HG03097 (cell line): ENCODE data around the gene FOXO3.

Experiments used
- ATAC-seq: cut with Tn5 transposase; IDR thresholded peaks from one replicate; pipeline ENCODE4 v1.9.1; 2021; ENCODE audit not compliant: unreplicated experiment, low FRiP score

FOXO3 gene

DNA sequence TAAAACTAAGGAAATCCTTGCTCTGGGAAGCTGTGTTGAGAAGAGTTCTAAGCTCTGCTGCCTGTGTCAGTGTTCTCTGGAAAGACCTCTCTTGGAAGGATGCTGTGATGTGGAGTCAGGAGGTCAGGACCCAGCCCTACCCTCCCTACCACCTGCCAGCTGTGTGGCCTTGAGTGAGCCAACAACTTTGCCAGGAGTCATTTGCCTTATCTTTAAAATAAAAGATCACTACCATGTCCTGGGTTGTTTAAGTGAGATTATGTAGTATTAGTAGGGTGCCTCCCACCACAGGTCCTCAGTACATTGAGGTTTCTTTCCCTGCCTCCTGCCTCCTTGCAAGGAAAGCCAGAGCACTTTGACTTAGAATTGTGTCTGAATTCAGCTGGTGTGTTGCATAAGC is 64.9 kb downstream of the FOXO3 start:
- no peak for ATAC-seq

DNA sequence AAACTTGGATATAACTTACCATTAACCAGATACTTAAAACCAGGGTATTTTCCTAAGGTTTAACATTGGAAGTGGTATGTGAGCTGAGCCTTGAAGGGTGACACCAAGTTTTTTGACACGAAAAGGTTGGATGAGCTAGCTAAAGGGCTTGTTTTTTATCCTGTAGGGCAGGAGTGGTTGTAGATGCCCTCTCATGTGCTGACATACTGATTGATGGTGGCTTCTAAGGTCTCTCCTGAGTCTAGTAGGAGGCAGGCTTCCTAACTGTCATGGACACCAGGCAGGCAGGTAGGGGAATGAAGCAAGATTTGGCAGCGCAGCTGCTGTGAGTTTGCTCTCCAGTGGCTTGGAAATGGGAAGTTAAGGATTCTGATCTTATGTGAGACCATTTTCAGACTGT is 66.1 kb downstream of the FOXO3 start:
- no peak for ATAC-seq

DNA sequence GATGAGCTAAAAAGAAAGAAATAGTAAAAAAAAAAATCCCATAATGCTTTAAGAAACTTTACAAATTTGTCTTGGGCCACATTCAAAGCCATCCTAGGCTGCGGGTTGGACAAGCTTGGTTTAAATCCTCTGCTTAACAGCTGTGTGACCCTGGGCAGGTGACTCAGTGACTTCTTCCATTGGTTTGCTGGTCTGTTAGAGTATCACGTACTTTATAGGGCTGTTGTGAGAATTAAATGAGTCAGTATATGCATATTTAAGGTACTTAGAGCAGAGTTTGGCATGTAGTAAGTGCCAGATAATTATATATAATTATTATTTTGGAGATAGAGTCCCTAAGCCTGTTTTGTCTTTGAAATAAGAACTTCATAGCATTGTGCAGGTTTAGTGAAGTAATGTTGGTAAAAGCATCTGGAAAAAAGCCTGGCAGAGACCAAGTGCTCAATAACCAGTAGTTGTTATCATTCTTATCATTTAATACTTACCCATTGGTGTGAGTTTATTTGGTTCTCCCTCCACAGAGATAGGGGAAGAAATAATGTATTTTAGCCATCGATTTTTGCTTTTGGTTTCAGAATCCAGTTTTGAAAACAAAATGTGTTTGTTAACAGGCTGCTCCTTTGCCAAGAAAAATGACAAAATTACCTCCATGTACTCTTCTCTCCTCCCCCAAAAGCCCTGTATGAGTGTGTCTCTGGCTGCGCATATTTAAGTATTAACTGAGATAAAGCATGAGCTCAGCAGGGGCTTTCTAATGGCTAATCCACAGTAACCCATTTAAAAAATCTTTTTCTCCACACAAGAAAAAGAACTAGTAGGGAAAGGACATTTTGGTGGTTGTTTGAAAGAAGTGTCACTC is 67.2 kb downstream of the FOXO3 start:
- ATAC-seq: no peak

DNA sequence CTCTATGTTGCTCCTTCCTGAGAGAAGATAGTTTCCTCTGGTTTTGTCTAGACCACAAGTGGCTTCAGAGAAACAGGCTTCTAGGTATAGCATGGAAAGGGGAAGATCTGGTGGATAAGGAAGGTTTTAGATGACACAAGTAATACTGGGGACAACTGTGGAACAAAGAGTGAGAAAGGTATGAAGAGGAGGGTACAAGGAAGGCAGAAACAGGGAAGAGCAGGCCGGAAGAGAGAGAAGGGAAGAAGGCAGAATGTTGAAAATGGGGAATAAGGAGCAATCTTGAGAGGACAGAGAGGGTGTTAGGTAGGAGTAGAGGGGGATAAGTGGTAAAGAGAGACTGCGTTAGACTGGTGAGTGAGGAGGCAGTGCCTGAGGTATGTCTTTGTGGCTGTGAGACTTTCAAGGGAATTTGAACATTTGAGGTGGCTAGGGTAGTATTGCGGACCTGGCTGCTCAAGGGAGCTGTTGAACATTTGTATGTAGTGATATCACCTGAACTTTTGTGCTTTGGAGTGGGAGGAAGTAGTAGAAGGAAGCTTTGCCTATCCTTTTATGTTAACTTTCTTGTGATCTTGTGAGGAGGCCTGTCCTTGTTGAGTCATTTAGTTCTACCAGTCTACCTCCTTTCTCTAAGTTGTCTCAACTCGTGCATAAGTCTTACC is 69.5 kb downstream of the FOXO3 start:
- ATAC-seq: no peak

DNA sequence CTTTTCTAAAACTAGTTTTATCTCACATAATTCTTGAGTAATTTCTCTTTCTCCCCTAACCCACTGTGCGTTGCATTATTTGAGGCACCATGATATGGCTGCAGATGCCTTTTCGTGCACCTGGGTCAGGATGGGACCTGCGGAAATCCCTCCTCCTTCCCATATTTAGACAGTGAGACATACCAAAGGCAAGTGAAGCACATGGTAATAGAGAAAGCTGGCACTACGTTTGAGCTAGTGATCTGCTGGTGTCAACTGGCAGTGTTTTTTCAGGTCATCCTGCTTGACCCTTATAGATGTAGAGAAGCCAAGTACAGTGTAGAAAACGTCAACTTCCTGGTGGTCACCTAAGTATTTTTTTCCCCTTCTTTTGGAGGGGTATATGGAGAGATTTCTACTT is 71.7 kb downstream of the FOXO3 start:
- no peak for ATAC-seq

DNA sequence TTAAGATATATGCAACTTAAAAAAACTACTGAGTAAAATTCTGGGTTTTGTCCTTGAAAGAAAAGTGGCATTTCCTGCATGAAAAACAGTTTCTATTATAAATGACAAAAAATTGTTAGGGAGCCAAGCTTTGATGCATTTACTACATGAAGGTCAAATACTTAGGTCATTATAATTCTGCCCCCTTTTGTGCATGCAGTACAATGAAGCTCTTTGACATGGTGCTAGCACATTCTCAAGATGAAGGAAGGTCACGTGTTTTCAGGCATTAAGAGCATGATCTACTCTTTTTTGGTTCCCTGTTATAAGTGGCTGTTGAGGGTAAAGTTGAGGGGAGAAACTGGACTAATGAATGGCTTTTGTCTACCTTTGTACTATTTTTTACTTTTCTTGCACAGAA is 72.7 kb downstream of the FOXO3 start:
- ATAC-seq: no peak

DNA sequence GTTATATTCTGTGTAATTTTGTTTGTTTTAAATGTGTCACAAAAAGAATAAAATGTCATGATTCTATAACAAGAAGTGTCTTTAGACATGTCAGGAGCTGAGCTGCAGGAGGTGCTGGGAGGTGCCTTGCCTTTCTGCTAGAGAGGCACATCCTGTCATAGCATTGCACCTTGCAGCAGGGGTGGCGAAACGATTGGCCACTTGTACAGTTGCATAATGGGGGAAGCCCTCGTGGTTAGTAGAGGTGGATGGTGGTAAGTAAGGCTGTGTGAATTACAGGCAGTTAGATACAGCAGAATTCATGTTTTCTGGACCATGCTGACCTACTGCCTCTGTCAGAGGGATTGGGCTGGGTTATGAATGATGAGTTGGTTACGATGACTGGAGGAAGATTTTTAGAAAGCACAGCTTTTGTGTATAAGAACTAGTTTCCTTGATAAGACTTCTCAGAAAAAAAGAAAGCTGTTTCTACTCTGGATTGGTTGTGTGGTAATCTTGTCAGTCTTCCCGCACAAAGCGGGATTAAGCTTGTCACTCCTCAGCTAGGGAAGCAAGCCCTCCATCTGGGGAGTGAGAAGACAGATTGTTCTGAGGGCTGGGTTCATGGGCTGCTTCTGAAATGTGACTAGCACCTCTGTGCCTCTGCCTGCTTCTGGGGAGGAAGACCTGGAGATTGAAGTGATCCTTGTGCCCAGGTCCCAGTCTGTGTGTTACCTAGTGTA is 74.9 kb downstream of the FOXO3 start:
- ATAC-seq: no peak

DNA sequence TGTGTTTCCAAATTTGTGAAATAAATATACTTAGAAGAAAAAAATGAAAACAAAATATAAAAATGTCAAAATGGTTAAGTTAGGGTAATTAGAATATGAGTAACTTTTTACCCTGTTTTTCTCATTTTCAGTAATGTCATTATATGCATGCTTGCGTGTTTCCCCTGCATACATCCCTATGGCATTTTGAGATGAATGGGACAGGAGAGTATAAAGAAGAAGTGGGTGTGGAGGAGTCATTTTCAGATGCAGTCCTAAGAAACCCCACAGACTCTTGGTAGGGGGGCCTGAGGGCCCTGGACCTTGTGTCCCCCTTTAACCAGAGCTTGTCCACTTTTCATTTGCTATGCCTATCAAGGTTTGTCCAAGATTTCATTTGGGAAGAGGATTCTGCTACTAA is 77.2 kb downstream of the FOXO3 start:
- ATAC-seq: no peak

DNA sequence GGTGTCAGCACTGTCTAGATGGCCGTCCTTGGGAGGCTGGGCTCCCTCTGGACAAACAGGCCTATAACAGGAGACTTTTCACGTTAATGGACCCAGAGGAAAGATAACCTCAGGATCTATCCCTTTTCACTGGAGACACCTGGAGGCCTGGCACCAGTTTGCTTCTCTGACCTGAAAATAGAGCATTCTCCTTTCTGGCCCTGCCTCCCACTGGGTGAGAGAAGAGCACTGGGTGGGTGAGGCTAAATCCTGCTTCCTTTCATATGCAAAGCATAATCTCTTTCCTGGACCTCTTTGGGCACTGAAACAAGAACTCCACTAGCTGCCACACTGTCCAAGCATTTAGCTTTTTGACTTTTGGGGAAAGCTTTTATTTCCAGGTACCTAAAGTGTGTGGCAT is 78.3 kb downstream of the FOXO3 start:
- no peak for ATAC-seq

DNA sequence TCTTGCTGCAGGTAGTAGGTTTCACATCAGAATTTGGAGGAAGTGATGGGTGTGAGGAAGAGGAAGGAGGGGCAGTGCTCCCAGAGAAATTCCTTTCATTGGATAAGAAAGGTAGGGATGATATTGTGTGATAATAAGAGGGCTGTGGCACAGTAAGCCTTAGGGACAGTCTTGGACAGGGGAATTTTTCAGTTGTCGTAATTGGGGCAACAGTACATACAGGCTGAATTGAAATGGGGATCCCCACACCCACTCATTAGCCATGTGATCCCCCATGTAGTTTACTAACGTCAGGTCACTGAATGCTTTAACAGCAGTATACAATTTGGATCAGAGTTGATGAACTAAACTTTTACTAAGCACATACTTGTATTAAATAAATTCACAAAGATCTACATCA is 79.4 kb downstream of the FOXO3 start:
- ATAC-seq: no peak

DNA sequence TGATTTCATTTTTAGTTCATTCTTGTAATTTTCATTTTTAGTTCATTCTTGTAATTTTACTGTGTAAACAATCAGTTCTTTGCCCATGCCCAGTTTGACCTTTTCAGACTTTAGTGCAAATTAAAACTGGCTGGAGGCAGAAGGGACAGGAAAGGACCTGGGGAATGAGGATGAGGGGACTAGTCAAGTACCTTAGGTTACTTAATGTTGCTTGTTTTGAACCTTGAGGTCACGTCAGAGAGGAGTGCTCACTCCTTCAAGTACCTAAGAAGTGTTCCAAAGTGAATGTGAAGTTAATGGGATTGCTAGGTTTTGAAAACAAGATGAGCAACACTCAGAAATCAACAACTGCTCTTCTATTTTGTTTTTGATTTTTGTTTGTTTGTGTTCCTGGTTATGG is 82.5 kb downstream of the FOXO3 start:
- ATAC-seq: no peak

DNA sequence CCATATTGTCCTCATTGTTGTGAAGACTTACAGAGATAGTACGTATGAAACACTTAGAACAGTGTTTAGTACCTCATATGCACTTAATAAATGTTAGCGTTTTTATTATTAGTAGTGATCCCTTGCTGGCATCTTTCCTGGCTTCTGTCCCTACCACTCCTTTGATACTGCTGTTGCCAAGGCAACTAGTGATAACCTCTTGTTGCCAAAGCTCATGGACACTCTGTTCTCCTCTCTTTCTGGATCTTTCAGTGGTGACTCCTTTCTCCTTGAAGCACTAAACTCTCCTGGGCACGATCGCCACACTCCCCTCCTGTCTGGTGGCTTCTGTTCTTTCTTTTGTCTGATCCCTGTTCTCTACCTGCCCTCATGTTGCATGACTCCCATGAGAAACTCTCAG is 83.5 kb downstream of the FOXO3 start:
- no peak for ATAC-seq

DNA sequence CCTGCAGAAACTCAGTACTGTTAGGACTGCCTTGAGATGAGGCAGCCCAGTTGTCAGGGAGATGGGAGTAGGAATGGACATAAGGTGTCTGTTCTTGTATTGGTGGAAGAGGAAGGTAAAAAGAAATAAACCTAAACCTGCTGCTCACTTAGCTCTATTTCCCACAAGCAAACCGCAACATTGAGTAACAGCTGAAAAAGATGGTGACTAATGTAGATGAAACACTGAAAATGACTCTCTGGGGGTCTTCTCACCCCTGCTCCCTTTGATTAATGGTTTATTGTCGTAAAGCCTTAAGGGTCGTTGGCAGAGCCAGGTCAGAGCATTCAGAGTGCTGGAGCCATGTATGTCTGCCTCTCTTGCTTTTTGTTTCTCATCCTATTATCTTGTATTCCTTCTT is 87.5 kb downstream of the FOXO3 start:
- ATAC-seq: no peak

DNA sequence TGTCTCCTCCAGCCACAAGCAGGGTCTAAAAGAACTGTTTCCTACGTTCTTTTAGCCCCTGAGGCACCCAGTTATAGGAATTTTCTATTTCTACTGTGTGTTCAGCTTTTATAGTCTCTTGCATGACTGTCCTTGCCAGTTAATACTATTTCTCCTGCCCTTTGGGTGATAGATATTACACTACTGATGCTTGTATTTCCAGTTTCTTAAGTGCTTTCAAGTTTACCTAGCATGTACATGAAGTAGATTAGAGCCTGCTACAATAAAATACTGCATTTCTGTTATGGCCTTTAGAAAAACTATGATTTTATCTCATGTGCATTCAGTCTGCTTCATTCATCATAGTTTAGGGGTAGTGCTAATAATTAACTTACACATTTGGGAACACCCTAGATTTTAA is 89.6 kb downstream of the FOXO3 start:
- no peak for ATAC-seq

DNA sequence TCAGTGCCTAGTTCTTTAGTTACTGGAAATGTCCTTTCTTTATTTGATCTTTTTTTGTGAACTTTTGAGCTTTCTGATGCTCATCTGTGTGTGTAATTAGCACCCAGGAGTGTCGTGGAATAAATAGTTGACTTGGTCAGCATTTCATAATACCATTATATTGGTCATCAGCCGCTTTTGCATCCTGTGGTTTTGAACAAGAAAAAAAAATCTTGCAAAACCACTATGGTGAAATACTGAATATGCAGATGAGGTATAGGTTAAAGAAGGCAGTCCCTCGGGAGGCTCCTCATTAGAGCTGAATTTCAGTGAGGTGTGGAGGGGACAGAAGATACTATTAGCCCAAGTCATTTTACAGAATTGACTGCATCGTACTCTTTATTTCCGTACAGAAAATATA is 90.1 kb downstream of the FOXO3 start:
- ATAC-seq: no peak

DNA sequence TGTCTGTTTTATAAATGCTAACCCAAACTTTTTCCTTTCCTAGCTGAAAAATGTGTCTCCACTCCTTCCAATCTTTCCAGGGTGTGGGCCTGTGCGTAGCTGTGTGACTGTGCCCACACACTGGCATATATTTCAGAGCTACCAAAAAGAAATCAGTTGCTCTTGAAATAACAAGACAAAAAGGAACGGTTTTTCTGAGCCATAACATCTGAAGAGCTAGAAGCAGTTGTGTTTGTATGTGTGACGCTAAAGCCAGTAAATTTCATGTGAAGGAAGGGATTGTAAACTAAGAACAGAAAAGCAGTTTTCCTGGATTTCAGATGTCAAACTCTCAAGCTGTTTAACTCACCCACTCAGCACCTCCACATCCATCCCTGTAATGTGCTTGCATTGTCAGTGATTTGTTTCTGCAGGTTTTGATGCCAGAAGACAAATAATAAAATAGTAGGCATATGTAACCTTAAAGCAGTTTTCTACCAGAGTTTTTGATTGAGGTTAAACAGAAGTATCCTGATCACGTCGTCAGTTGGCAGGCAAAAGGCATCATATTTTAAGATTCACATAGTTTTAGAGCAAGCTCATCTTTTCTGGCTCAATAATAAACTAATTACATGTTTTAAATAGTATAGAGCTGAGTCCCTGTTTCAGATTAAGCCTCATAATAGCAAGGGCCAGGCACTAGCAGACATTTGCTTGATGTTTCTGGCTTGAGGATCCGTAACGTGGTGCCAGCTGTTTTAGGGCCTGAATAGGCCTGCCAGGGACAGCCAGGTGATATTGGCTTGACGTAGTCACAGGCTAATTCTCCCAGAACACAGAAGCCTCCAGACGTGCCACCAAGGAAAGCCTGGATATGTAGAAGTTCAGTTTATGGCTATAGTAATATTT is 90.9 kb downstream of the FOXO3 start:
- ATAC-seq: no peak

DNA sequence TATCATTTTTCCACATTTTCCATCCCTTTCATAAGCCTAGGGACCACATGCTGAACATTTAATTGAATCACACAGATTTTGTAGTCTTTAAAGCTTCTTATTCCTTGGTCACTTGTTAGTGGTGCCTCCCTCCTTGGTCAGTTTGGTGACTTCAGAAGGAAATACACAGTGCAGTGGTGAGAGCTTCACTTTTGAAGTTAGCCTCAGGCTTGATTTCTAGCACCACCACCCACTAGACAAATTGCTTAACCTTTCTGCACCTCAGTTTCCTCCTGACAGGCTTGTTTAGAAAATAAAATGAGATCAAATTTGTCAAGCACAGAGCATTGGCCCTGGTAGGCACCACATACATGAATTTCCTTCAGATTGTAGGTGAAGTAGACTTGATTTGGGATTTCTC is 91.7 kb downstream of the FOXO3 start:
- no peak for ATAC-seq

DNA sequence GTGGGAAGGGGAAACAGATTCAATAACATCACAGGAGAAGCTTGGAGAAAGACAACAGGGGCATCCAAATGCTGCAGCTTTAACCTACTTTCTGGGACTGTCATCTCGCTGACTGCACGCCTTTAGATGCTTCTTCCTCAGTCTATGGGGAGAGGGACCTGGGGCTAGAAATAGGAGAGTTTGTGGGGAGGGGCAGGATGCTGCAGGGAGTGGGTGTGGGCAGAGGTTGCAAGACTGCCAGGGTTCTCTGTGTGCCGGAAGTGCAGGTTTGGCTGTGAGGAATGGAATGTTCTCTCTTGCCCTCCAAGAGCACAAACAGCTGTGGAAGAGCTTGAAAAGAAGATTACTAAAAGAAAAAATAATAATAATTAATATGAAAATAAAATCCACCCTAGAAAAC is 93.2 kb downstream of the FOXO3 start:
- ATAC-seq: no peak

DNA sequence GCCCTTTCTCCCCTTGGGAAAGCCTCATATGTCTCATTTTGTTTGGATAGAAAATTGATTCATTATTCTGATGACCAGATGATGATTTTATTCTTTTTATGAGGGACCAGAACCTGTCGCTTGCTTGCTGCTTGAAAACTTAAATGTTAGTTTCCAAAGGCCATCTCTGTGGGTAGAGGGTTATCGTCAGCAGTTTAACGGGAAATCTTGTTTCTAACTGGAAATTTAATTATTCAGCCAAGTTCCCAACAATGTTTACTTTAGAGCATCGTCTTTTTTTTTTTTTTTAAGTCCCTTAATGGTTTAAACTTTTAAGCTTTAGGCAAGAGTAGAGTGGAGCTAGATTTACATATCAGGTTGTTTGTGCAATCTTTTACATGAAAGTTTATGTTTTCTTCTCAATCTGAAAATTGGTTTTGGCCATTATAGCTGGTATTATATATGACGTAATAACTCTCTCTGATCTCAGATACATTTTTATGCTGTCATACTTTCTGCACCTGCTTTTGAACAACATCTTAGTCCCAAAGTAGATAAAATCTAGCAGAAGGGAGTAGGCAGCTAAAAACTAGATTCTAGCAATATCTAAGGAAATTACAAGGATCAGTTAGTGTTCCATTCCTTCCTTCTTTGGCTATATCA is 93.9 kb downstream of the FOXO3 start:
- ATAC-seq: no peak
